ENCODE measurements around the gene GALNT9. TPM values are rescaled to one million over a fixed set of nuclear protein-coding genes. Genes with fewer than 3 reads are reported as not detected.

GALNT9 gene
- total and polyA plus RNA-seq, 2 donors (not counting 1 experiment from before 2014, with no cell fraction given), result 0.71 to 2.4 TPM

DNA sequence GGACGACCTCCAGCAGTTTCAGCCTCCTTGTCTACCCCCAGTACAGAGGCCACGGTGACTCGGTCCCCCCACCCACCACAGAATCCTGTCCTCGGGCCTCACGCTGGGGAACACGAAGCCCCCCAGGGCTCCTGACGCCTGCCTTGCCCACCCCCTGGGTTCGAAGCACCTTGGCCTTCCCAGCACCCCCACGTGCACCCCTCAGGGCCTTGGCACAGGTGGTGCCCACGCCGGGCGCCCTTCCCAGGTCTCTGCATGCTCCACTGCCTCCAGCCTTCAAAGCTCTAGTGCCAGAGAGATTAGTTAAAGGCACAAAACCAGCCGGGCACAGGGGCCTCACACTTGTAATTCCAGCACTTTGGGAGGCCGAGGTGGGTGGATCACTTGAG, 123.3 kb downstream of the GALNT9 start:
- CTCF ChIA-PET, result no interaction called here
- no peaks in the 10 kb centered on the region for H3K9me3 Mint-ChIP-seq (ENCODE audit: insufficient read depth)
- no peaks in the 10 kb centered on the region for H3K4me1 Mint-ChIP-seq
- intact Hi-C loops (cut with micrococcal nuclease), result no loop called here
- Histone ChIP-seq H3K4me3 (ENCODE audit: control extremely low read depth in 1 of 5, extremely low read depth in 1 of 5, insufficient read depth in 1 of 5, low read depth in 2 of 5, low read length in 4 of 5) (no peak overlapping the region), H3K9ac (ENCODE audit: low read length) (no peak overlapping the region), H3K36me3 (replicated peaks in 1 of 2; ENCODE audit: control extremely low read depth in 1 of 2, control insufficient read depth in 1 of 2, extremely low read depth in 1 of 2, insufficient read depth in 2 of 2, low read length in 1 of 2) (no peaks in the 10 kb centered on the region), H3K9me3 (ENCODE audit: control extremely low read depth in 1 of 3, control insufficient read depth in 2 of 3, insufficient read depth in 1 of 3, low read length in 2 of 3) (peaks cover 0 to 19% (median 0%) of the 10 kb centered on the region in 3 donors), H3K4me2 (replicated peaks; ENCODE audit: low read depth, low read length, poor library complexity, severe bottlenecking) (peak overlapping the region; percentile 44), H2AFZ (ENCODE audit: insufficient read depth, low read depth, low read length, poor library complexity, severe bottlenecking) (no peak overlapping the region), H3K4me1 (ENCODE audit: control insufficient read depth in 2 of 2, insufficient read depth in 2 of 2, low read length in 2 of 2) (peaks cover 9 to 15% of the 10 kb centered on the region in 2 donors), H4K20me1 (ENCODE audit: control insufficient read depth, insufficient read depth, low read length, poor library complexity, severe bottlenecking) (no peaks in the 10 kb centered on the region), H3K27ac (ENCODE audit: low read length in 2 of 2) (no peak overlapping the region), H3K27me3 (replicated peaks in 1 of 4; ENCODE audit: control extremely low read depth in 1 of 4, control insufficient read depth in 3 of 4, insufficient read depth in 4 of 4, low read length in 3 of 4) (peaks cover 0 to 42% (median 13%) of the 10 kb centered on the region in 4 experiments), H3K79me2 (ENCODE audit: control insufficient read depth, insufficient read depth, low read length) (no peaks in the 10 kb centered on the region)
- TF ChIP-seq, protein P1, sequence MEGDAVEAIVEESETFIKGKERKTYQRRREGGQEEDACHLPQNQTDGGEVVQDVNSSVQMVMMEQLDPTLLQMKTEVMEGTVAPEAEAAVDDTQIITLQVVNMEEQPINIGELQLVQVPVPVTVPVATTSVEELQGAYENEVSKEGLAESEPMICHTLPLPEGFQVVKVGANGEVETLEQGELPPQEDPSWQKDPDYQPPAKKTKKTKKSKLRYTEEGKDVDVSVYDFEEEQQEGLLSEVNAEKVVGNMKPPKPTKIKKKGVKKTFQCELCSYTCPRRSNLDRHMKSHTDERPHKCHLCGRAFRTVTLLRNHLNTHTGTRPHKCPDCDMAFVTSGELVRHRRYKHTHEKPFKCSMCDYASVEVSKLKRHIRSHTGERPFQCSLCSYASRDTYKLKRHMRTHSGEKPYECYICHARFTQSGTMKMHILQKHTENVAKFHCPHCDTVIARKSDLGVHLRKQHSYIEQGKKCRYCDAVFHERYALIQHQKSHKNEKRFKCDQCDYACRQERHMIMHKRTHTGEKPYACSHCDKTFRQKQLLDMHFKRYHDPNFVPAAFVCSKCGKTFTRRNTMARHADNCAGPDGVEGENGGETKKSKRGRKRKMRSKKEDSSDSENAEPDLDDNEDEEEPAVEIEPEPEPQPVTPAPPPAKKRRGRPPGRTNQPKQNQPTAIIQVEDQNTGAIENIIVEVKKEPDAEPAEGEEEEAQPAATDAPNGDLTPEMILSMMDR (IDR thresholded peaks at IDR 0.05), result no peak
- no peak for TF ChIP-seq EZH2 (IDR thresholded peaks at IDR 0.05; ENCODE audit: borderline replicate concordance, insufficient read depth, low read depth, low read length, poor library complexity, severe bottlenecking)
- POLR2A ChIA-PET, result no interaction called here
- H3K4me3 Mint-ChIP-seq, result no peak overlapping the region
- no peak overlapping the region for H3K27ac Mint-ChIP-seq
- WGBS (ENCODE audit: insufficient coverage), result 64% methylated on average over 13 of the region's 14 CpGs
- DNase-seq (no peak), ATAC-seq (ENCODE audit: low read depth) (no peak)
- H3K27me3 Mint-ChIP-seq, result peaks cover 27% of the 10 kb centered on the region

DNA sequence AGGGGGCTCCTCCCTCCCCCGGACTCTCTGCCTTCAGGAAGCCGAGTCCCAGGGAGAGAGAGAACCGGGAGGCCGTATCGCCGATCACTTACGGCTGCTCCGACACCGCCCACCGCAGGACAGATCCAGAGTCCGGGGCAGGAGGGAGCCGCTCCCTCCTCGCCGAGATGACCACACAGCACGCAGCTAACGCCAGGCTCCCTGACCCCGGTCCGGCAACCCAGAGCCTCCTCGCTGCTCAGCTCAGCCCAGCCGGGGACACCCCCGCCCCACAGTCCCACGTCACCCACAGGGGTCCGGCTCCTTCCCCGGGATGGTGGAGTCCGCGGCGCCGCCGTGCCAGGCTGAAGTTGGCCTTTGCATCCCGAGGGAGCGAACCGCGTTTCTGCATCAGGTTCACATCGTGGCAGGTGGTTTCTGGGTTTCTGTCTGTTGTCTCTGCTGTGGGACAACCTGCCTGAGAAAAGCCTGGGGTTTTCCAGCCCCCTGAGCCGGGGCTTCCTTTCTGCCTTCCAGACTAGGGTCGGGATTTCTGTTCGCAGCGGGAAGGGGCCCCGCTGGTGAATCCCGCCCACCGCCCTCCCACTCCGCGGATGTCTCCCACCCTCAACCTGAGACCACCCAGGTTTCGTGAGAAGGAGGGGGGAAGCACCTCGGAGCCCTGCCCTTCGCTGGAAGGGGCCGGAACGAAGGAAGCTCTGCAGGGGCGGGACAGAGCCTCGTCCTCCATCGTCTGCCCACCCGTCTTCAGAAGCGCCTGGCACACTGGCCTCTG, 123.9 kb downstream of the GALNT9 start:
- no peak overlapping the region for H3K27ac ChIP-seq (ENCODE audit: low read length in 2 of 2)
- H3K4me2 ChIP-seq (replicated peaks; ENCODE audit: low read depth, low read length, poor library complexity, severe bottlenecking), result peak overlapping the region; percentile 44
- no peak overlapping the region for H3K4me3 ChIP-seq (ENCODE audit: control extremely low read depth in 1 of 5, extremely low read depth in 1 of 5, insufficient read depth in 1 of 5, low read depth in 2 of 5, low read length in 4 of 5)
- CTCF ChIA-PET, result no interaction called here
- H3K27me3 Mint-ChIP-seq, result peaks cover 31% of the 10 kb centered on the region
- H3K4me3 Mint-ChIP-seq, result no peak overlapping the region
- H3K27ac Mint-ChIP-seq, result no peak overlapping the region
- H3K36me3 ChIP-seq (replicated peaks in 1 of 2; ENCODE audit: control extremely low read depth in 1 of 2, control insufficient read depth in 1 of 2, extremely low read depth in 1 of 2, insufficient read depth in 2 of 2, low read length in 1 of 2), result no peaks in the 10 kb centered on the region
- H2AFZ ChIP-seq (ENCODE audit: insufficient read depth, low read depth, low read length, poor library complexity, severe bottlenecking), result no peak overlapping the region
- POLR2A ChIA-PET, result no interaction called here
- peaks cover 0 to 14% (median 0%) of the 10 kb centered on the region in 3 donors for H3K9me3 ChIP-seq (ENCODE audit: control extremely low read depth in 1 of 3, control insufficient read depth in 2 of 3, insufficient read depth in 1 of 3, low read length in 2 of 3)
- H3K9ac ChIP-seq (ENCODE audit: low read length), result no peak overlapping the region
- intact Hi-C loops (cut with micrococcal nuclease), result no loop called here
- H3K4me1 Mint-ChIP-seq, result no peaks in the 10 kb centered on the region
- no peaks in the 10 kb centered on the region for H4K20me1 ChIP-seq (ENCODE audit: control insufficient read depth, insufficient read depth, low read length, poor library complexity, severe bottlenecking)
- H3K9me3 Mint-ChIP-seq (ENCODE audit: insufficient read depth), result no peaks in the 10 kb centered on the region
- peaks cover 0 to 44% (median 13%) of the 10 kb centered on the region in 4 experiments for H3K27me3 ChIP-seq (replicated peaks in 1 of 4; ENCODE audit: control extremely low read depth in 1 of 4, control insufficient read depth in 3 of 4, insufficient read depth in 4 of 4, low read length in 3 of 4)
- H3K79me2 ChIP-seq (ENCODE audit: control insufficient read depth, insufficient read depth, low read length), result no peaks in the 10 kb centered on the region
- peaks cover 9 to 15% of the 10 kb centered on the region in 2 donors for H3K4me1 ChIP-seq (ENCODE audit: control insufficient read depth in 2 of 2, insufficient read depth in 2 of 2, low read length in 2 of 2)
- WGBS (ENCODE audit: insufficient coverage), result 10% methylated on average over 46 of the region's 53 CpGs
- TF ChIP-seq, protein P1 (IDR thresholded peaks at IDR 0.05), result no peak
- TF ChIP-seq EZH2 (IDR thresholded peaks at IDR 0.05; ENCODE audit: borderline replicate concordance, insufficient read depth, low read depth, low read length, poor library complexity, severe bottlenecking), result no peak
- ATAC-seq (ENCODE audit: low read depth), result no peak
- no peak for DNase-seq

Data from B cell (primary cell).